IgD-negative memory B cell (primary cell): ENCODE results near the gene THAP7. TPM values are rescaled to one million over a fixed set of nuclear protein-coding genes. Genes with fewer than 3 reads are reported as not detected.
A peak's percentile ranks its signal among the peaks of the same experiment; 100 is the strongest.
"Not testable (repeated sequence)": the region's sequence is repeated elsewhere in the genome, so short reads cannot be mapped to it uniquely, and the experiment has no call there.

Source experiments
- H3K27ac Mint-ChIP-seq, 3 donors: one replicate each; pipeline ENCODE4 v1.8.0; 2020 to 2022; ENCODE audit warnings: mild to moderate bottlenecking in 3 of 3, mixed read lengths in 3 of 3, moderate library complexity in 1 of 3
- H3K27me3 Mint-ChIP-seq: one replicate; pipeline ENCODE4 v1.8.0; 2021; ENCODE audit warnings: mixed read lengths
- H3K36me3 Mint-ChIP-seq: one replicate; pipeline ENCODE4 v1.8.0; 2020; ENCODE audit warnings: mild to moderate bottlenecking, mixed read lengths
- H3K4me1 Mint-ChIP-seq, 3 donors: one replicate each; pipeline ENCODE4 v1.8.0; 2020 to 2022; ENCODE audit warnings: mixed read lengths in 3 of 3, mild to moderate bottlenecking in 1 of 3
- H3K4me3 Mint-ChIP-seq, 4 donors: one replicate each; pipeline ENCODE4 v1.8.0; 2020 to 2022; ENCODE audit warnings: mild to moderate bottlenecking in 4 of 4, mixed read lengths in 4 of 4, moderate library complexity in 3 of 4
- H3K9me3 Mint-ChIP-seq, 3 donors: one replicate each; pipeline ENCODE4 v1.8.0; 2020 to 2021; ENCODE audit warnings: mixed read lengths in 3 of 3, mild to moderate bottlenecking in 1 of 3
- polyA plus RNA-seq: library from polyadenylated mRNA; unstranded; fragments of 300-500 nt; fragmentation: Illumina TruSeq; gene quantifications from one replicate; pipeline ENCODE4 v1.2.3, GENCODE V29; 2021

Gene THAP7
- polyA plus RNA-seq, 1 donor from 2014 or later = 55.9 TPM

GRCh38 chr22:20977019-20977418, 24.9 kb downstream of the THAP7 start:
- peaks cover 3% of the 10 kb centered on the region for H3K36me3 Mint-ChIP-seq

DNA sequence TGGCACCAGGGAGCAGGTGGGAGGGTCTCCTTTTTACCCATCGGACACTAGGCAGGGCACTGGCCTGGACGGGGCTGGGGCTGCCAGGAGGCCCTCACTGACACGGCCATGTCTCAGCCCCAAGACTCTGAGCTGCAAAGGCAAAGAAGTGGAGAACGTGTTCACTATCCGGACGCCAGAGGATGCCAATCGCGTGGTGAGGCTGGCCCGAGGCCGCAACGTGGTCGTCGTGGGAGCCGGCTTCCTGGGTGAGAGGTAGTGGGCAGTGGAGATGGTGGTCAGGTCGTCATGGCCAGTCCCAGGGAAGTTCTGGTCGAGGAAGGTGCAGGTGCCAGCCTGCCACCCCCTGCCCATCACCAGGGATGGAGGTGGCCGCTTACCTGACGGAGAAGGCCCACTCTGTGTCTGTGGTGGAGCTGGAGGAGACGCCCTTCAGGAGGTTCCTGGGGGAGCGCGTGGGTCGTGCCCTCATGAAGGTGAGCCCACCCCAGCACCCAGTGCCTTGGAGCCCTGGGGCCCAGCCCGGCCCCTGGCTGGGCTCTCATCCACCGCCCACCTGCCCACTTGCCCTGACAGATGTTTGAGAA, 25.5 kb downstream of the THAP7 start:
- Mint-ChIP-seq H3K4me3 (no peak overlapping the region), H3K9me3 (peaks cover 0 to 8% (median 2%) of the 10 kb centered on the region in 3 donors), H3K36me3 (peaks cover 3% of the 10 kb centered on the region), H3K27me3 (peaks cover 3% of the 10 kb centered on the region), H3K27ac (peak overlapping the region in 1 of 3 donors; percentile 25), H3K4me1 (peaks cover 16 to 21% (median 17%) of the 10 kb centered on the region in 3 donors)

More at GRCh38 chr22:20977019-20977418, 24.9 kb downstream of the THAP7 start:
- peaks cover 3% of the 10 kb centered on the region for H3K27me3 Mint-ChIP-seq
- peak overlapping the region in 2 of 4 donors; percentile 35 to 38 for H3K4me3 Mint-ChIP-seq
- peaks cover 0 to 8% (median 2%) of the 10 kb centered on the region in 3 donors for H3K9me3 Mint-ChIP-seq
- peaks cover 17 to 22% (median 21%) of the 10 kb centered on the region in 3 donors for H3K4me1 Mint-ChIP-seq
- no peak overlapping the region for H3K27ac Mint-ChIP-seq

DNA sequence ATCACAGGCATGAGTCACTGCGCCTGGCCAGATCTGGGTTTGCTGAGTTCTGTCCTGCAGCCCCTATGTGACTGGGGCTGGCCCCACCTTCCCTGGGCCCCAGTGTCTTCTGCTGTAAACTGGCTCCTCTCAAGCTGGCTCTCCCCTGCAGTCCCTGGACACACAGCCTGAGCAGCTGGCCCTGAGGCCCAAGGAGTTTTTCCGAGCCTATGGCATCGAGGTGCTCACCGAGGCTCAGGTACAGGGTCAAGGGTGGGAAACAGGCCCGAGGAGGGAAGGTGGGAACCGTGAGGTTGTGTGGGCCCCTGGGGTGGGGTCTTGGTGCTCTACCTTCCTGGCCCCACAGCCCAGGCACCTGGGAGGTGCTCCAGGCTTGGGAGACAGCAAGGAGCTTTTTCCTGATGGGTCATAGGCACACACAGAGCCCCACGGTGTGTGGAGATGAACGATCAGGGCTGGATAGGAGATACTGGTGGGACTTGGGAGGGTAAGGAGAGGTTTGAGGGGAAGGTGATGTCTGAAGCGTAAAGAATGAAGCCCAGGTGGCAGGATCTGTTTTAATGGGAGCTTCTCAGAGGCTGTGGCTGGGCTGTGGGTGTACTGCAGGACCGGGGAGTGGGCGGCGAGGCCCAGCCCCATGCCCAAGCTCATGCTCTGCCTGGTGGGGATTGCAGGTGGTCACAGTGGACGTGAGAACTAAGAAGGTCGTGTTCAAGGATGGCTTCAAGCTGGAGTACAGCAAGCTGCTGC, 26.2 kb downstream of the THAP7 start:
- Mint-ChIP-seq H3K9me3 (peaks cover 0 to 8% (median 2%) of the 10 kb centered on the region in 3 donors), H3K4me1 (peaks cover 13 to 15% (median 14%) of the 10 kb centered on the region in 3 donors), H3K27ac (peak overlapping the region in 1 of 3 donors; percentile 25), H3K36me3 (peaks cover 3% of the 10 kb centered on the region), H3K4me3 (peak overlapping the region in 1 of 4 donors; percentile 63), H3K27me3 (peaks cover 3% of the 10 kb centered on the region)

- H3K4me3 Mint-ChIP-seq = no peak overlapping the region
- peaks cover 3% of the 10 kb centered on the region for H3K36me3 Mint-ChIP-seq
- H3K27me3 Mint-ChIP-seq = peaks cover 3% of the 10 kb centered on the region
- peaks cover 7 to 12% (median 10%) of the 10 kb centered on the region in 3 donors for H3K4me1 Mint-ChIP-seq
- peaks cover 0 to 8% (median 2%) of the 10 kb centered on the region in 3 donors for H3K9me3 Mint-ChIP-seq
- no peak overlapping the region for H3K27ac Mint-ChIP-seq
These were observed 27.5 kb downstream of the THAP7 start for GRCh38 chr22:20974336-20974955.

DNA sequence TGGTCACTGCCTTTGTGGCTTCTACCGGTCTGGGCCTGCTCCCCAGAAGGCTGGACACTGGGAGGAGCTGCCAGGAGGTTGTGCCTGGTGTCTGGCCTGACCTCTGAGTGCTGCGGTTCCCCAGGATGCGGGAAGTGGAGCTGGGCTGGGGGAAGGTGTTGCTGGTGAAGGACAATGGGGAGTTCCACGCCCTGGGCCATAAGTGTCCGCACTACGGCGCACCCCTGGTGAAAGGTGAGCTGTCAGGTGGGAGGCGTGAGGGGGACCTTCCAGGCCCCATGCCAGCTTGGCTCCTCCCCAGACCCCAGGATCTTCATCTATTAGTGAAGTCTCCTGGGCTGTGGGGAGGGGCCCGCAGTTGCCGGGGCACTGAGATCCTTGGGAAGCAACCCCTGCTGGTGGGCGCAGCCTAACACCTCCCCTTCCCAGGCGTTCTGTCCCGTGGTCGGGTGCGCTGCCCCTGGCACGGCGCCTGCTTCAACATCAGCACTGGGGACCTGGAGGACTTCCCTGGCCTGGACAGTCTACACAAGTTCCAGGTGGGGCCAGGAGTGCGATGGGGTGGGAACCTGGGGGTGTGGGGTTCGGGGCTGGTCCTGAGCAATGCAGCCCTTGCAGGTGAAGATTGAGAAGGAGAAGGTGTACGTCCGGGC, 28.2 kb downstream of the THAP7 start:
- H3K27me3 Mint-ChIP-seq = peaks cover 2% of the 10 kb centered on the region
- H3K36me3 Mint-ChIP-seq = peaks cover 3% of the 10 kb centered on the region
- no peak overlapping the region for H3K4me3 Mint-ChIP-seq
- peaks cover 0 to 4% (median 0%) of the 10 kb centered on the region in 3 donors for H3K9me3 Mint-ChIP-seq
- H3K27ac Mint-ChIP-seq = no peak overlapping the region
- H3K4me1 Mint-ChIP-seq = peaks cover 5 to 8% (median 7%) of the 10 kb centered on the region in 3 donors

GRCh38 chr22:20972933-20973577, 28.9 kb downstream of the THAP7 start:
- Mint-ChIP-seq H3K27ac (no peak overlapping the region), H3K9me3 (no peaks in the 10 kb centered on the region), H3K4me3 (no peak overlapping the region), H3K27me3 (peaks cover 2% of the 10 kb centered on the region), H3K36me3 (peaks cover 3% of the 10 kb centered on the region), H3K4me1 (peaks cover 11 to 13% (median 13%) of the 10 kb centered on the region in 3 donors)

GRCh38 chr22:20972014-20972694, 29.8 kb downstream of the THAP7 start:
- Mint-ChIP-seq H3K27ac (peak overlapping the region in 2 of 3 donors; percentile 53 to 74), H3K4me1 (peaks cover 11 to 16% (median 15%) of the 10 kb centered on the region in 3 donors), H3K4me3 (peak overlapping the region in 2 of 4 donors; percentile 43 to 72)
- H3K9me3 Mint-ChIP-seq, H3K27me3 Mint-ChIP-seq, H3K36me3 Mint-ChIP-seq: not testable (repeated sequence)

GRCh38 chr22:20970939-20971657, 30.8 kb downstream of the THAP7 start:
- Mint-ChIP-seq H3K9me3 (no peaks in the 10 kb centered on the region), H3K27me3 (peaks cover 2% of the 10 kb centered on the region), H3K36me3 (peaks cover 3% of the 10 kb centered on the region), H3K4me3 (peak overlapping the region in 2 of 4 donors; percentile 32 to 72), H3K4me1 (peaks cover 11 to 17% (median 16%) of the 10 kb centered on the region in 3 donors), H3K27ac (peak overlapping the region in 1 of 3 donors; percentile 16)

- Mint-ChIP-seq H3K4me3 (peak overlapping the region; percentile 8 to 85 (median 70)), H3K9me3 (no peaks in the 10 kb centered on the region), H3K36me3 (no peaks in the 10 kb centered on the region), H3K4me1 (peaks cover 11 to 26% (median 23%) of the 10 kb centered on the region in 3 donors), H3K27ac (peak overlapping the region in 2 of 3 donors; percentile 86 to 92), H3K27me3 (peaks cover 1% of the 10 kb centered on the region)
These were observed 33.5 kb downstream of the THAP7 start for GRCh38 chr22:20968281-20968977.

DNA sequence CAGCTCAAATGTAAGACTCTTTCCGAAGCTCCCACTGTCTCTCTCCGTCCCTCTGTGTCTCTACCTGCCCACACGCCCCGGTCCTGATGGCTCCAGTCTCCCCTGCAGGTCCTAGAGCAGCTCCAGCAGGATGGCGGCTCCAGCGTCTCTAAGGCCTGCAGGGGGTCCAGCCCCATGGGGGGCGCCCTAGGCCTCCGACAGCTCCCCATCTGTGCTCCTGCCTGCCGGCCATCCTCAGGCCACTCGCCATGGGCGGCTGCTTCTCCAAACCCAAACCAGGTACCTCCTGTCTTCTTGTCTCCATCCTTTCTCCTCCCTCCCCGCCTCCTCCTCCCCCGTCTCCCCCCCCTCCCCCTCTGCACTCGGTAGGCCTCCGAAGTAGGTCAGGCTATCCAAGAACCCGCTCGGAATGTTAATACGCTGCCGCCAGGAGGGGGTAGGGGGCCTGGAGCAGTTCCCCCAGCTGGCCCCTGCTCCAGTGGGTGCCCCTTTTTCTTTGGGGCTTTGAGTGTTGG, 34.2 kb downstream of the THAP7 start:
- H3K4me1 Mint-ChIP-seq = peaks cover 11 to 26% (median 23%) of the 10 kb centered on the region in 3 donors
- peaks cover 1% of the 10 kb centered on the region for H3K27me3 Mint-ChIP-seq
- H3K4me3 Mint-ChIP-seq = peak overlapping the region in 2 of 4 donors; percentile 72 to 85
- H3K27ac Mint-ChIP-seq = peak overlapping the region in 2 of 3 donors; percentile 86 to 92
- H3K36me3 Mint-ChIP-seq = no peaks in the 10 kb centered on the region
- no peaks in the 10 kb centered on the region for H3K9me3 Mint-ChIP-seq

- no peaks in the 10 kb centered on the region for H3K36me3 Mint-ChIP-seq
These were observed 34.8 kb downstream of the THAP7 start, which contains the start of gene AIFM3 for GRCh38 chr22:20966883-20967696. Gene AIFM3, plus strand, starts transcription at chr22:20967255. Its CDS starts 690 bp downstream, at chr22:20967945.

More at GRCh38 chr22:20966883-20967696, 34.8 kb downstream of the THAP7 start, which contains the start of gene AIFM3:
- Mint-ChIP-seq H3K27ac (peak within 1 kb of the TSS in 2 of 3 donors; percentile 86 to 92), H3K4me3 (peak within 1 kb of the TSS in 3 of 4 donors; percentile 23 to 85 (median 72)), H3K27me3 (peaks cover 1% of the 10 kb centered on the region), H3K4me1 (peaks cover 6 to 21% (median 18%) of the 10 kb centered on the region in 3 donors), H3K9me3 (no peaks in the 10 kb centered on the region)
